A549 (cell line): ENCODE results near the gene IL23A. TPM values are rescaled to one million over a fixed set of nuclear protein-coding genes. Genes with fewer than 3 reads are reported as not detected.

Experiments used
- polyA plus RNA-seq, 4 experiments: library from polyadenylated mRNA; depleted of rRNA in 3 of 4; stranded (reverse); fragments of >200 nt; fragmentation: RNase III in 1 of 4; extraction: RNeasy Plus Mini Kit Qiagen cat#74134 plus additional on column Dnase treatment in 1 of 4; gene quantifications; 2 replicates in 3 of 4; 3 replicates in 1 of 4; pipeline ENCODE4 v1.2.3, GENCODE V29; 2011 to 2017
- small RNA-seq, 6 experiments: library from RNA; depleted of rRNA; stranded (forward); fragments of <200 nt; gene quantifications; one replicate each; pipeline ENCODE3, GENCODE V24; 2012

The IL23A gene
- polyA plus RNA-seq, 2 of the 4 experiments (the other 2 are of a cell fraction): 0.21 to 0.31 TPM

Small RNAs within 50 kb of the gene (small RNA-seq; reads per million reads assigned to genes)
- gene RNU7-40P: 0 to 0.52 (median 0.17) reads per million in 6 experiments

Other genes starting within 250 kb of the IL23A start
- 452 and 717 TPM in 2 replicates for gene PA2G4, start 234.3 kb upstream of the IL23A start, polyA plus RNA-seq (2011; rRNA removed)
- 405 to 477 TPM (median 415 TPM) in 3 replicates for gene PA2G4, start 234.3 kb upstream of the IL23A start, polyA plus RNA-seq (2017; fragmentation: RNase III; extraction: RNeasy Plus Mini Kit Qiagen cat#74134 plus additional on column Dnase treatment)
- gene RPL41, start 222.3 kb upstream of the IL23A start, polyA plus RNA-seq (2011; rRNA removed): 9,351 and 11,089 TPM in 2 replicates
- 8,804 to 9,815 TPM (median 8,860 TPM) in 3 replicates for gene RPL41, start 222.3 kb upstream of the IL23A start, polyA plus RNA-seq (2017; fragmentation: RNase III; extraction: RNeasy Plus Mini Kit Qiagen cat#74134 plus additional on column Dnase treatment)
- gene ZC3H10, start 220.6 kb upstream of the IL23A start, polyA plus RNA-seq (2011; rRNA removed): 2.1 and 2.7 TPM in 2 replicates
- 2.3 to 3.2 TPM (median 2.7 TPM) in 3 replicates for gene ZC3H10, start 220.6 kb upstream of the IL23A start, polyA plus RNA-seq (2017; fragmentation: RNase III; extraction: RNeasy Plus Mini Kit Qiagen cat#74134 plus additional on column Dnase treatment)
- 72.4 and 91.6 TPM in 2 replicates for gene ESYT1, start 210.6 kb upstream of the IL23A start, polyA plus RNA-seq (2011; rRNA removed)
- 51.4 to 54.2 TPM (median 51.6 TPM) in 3 replicates for gene ESYT1, start 210.6 kb upstream of the IL23A start, polyA plus RNA-seq (2017; fragmentation: RNase III; extraction: RNeasy Plus Mini Kit Qiagen cat#74134 plus additional on column Dnase treatment)
- gene MYL6B, start 186.3 kb upstream of the IL23A start, polyA plus RNA-seq (2011; rRNA removed): 48.2 and 67.0 TPM in 2 replicates
- gene MYL6B, start 186.3 kb upstream of the IL23A start, polyA plus RNA-seq (2017; fragmentation: RNase III; extraction: RNeasy Plus Mini Kit Qiagen cat#74134 plus additional on column Dnase treatment): 68.6 to 92.7 TPM (median 83.9 TPM) in 3 replicates
- 2,280 and 2,307 TPM in 2 replicates for gene MYL6, start 180.5 kb upstream of the IL23A start, polyA plus RNA-seq (2011; rRNA removed)
- gene MYL6, start 180.5 kb upstream of the IL23A start, polyA plus RNA-seq (2017; fragmentation: RNase III; extraction: RNeasy Plus Mini Kit Qiagen cat#74134 plus additional on column Dnase treatment): 3,268 to 3,485 TPM (median 3,270 TPM) in 3 replicates
- gene SMARCC2, start 149.4 kb upstream of the IL23A start, polyA plus RNA-seq (2011; rRNA removed): 83.9 and 109 TPM in 2 replicates
- 48.9 to 57.1 TPM (median 51.9 TPM) in 3 replicates for gene SMARCC2, start 149.4 kb upstream of the IL23A start, polyA plus RNA-seq (2017; fragmentation: RNase III; extraction: RNeasy Plus Mini Kit Qiagen cat#74134 plus additional on column Dnase treatment)
- 47.8 and 65.1 TPM in 2 replicates for gene RNF41, start 117.0 kb upstream of the IL23A start, polyA plus RNA-seq (2011; rRNA removed)
- 20.2 to 21.7 TPM (median 20.7 TPM) in 3 replicates for gene RNF41, start 117.0 kb upstream of the IL23A start, polyA plus RNA-seq (2017; fragmentation: RNase III; extraction: RNeasy Plus Mini Kit Qiagen cat#74134 plus additional on column Dnase treatment)
- 86.1 and 86.7 TPM in 2 replicates for gene NABP2, start 114.5 kb upstream of the IL23A start, polyA plus RNA-seq (2011; rRNA removed)
- 64.1 to 69.6 TPM (median 65.2 TPM) in 3 replicates for gene NABP2, start 114.5 kb upstream of the IL23A start, polyA plus RNA-seq (2017; fragmentation: RNase III; extraction: RNeasy Plus Mini Kit Qiagen cat#74134 plus additional on column Dnase treatment)
- 0.42 TPM in 1 of 2 replicates, not detected in the other for gene SLC39A5, start 108.8 kb upstream of the IL23A start, polyA plus RNA-seq (2011; rRNA removed)
- 0.09 to 0.23 TPM in 2 of 3 replicates, not detected in the other for gene SLC39A5, start 108.8 kb upstream of the IL23A start, polyA plus RNA-seq (2017; fragmentation: RNase III; extraction: RNeasy Plus Mini Kit Qiagen cat#74134 plus additional on column Dnase treatment)
- 26.1 and 35.1 TPM in 2 replicates for gene ANKRD52, start 80.5 kb upstream of the IL23A start, polyA plus RNA-seq (2011; rRNA removed)
- gene ANKRD52, start 80.5 kb upstream of the IL23A start, polyA plus RNA-seq (2017; fragmentation: RNase III; extraction: RNeasy Plus Mini Kit Qiagen cat#74134 plus additional on column Dnase treatment): 47.4 to 48.7 TPM (median 48.0 TPM) in 3 replicates
- 40.9 and 41.2 TPM in 2 replicates for gene COQ10A, start 71.9 kb upstream of the IL23A start, polyA plus RNA-seq (2011; rRNA removed)
- 20.7 to 23.5 TPM (median 23.2 TPM) in 3 replicates for gene COQ10A, start 71.9 kb upstream of the IL23A start, polyA plus RNA-seq (2017; fragmentation: RNase III; extraction: RNeasy Plus Mini Kit Qiagen cat#74134 plus additional on column Dnase treatment)
- gene CS, start 38.6 kb upstream of the IL23A start, polyA plus RNA-seq (2011; rRNA removed): 223 and 263 TPM in 2 replicates
- 143 to 151 TPM (median 146 TPM) in 3 replicates for gene CS, start 38.6 kb upstream of the IL23A start, polyA plus RNA-seq (2017; fragmentation: RNase III; extraction: RNeasy Plus Mini Kit Qiagen cat#74134 plus additional on column Dnase treatment)
- gene CNPY2, start 22.9 kb upstream of the IL23A start, polyA plus RNA-seq (2011; rRNA removed): 218 and 257 TPM in 2 replicates
- gene CNPY2, start 22.9 kb upstream of the IL23A start, polyA plus RNA-seq (2017; fragmentation: RNase III; extraction: RNeasy Plus Mini Kit Qiagen cat#74134 plus additional on column Dnase treatment): 150 to 158 TPM (median 155 TPM) in 3 replicates
- gene PAN2, start 4.9 kb upstream of the IL23A start, polyA plus RNA-seq (2011; rRNA removed): 66.8 and 89.4 TPM in 2 replicates
- gene PAN2, start 4.9 kb upstream of the IL23A start, polyA plus RNA-seq (2017; fragmentation: RNase III; extraction: RNeasy Plus Mini Kit Qiagen cat#74134 plus additional on column Dnase treatment): 24.0 to 30.0 TPM (median 29.6 TPM) in 3 replicates
- 29.5 and 40.1 TPM in 2 replicates for gene STAT2, start 21.2 kb downstream of the IL23A start, polyA plus RNA-seq (2011; rRNA removed)
- gene STAT2, start 21.2 kb downstream of the IL23A start, polyA plus RNA-seq (2017; fragmentation: RNase III; extraction: RNeasy Plus Mini Kit Qiagen cat#74134 plus additional on column Dnase treatment): 16.5 to 23.9 TPM (median 22.2 TPM) in 3 replicates
- gene APOF, start 24.0 kb downstream of the IL23A start, polyA plus RNA-seq (2011; rRNA removed): not detected in 2 replicates
- not detected in 3 replicates for gene APOF, start 24.0 kb downstream of the IL23A start, polyA plus RNA-seq (2017; fragmentation: RNase III; extraction: RNeasy Plus Mini Kit Qiagen cat#74134 plus additional on column Dnase treatment)
- 17.6 and 34.3 TPM in 2 replicates for gene TIMELESS, start 110.5 kb downstream of the IL23A start, polyA plus RNA-seq (2011; rRNA removed)
- gene TIMELESS, start 110.5 kb downstream of the IL23A start, polyA plus RNA-seq (2017; fragmentation: RNase III; extraction: RNeasy Plus Mini Kit Qiagen cat#74134 plus additional on column Dnase treatment): 51.4 to 60.1 TPM (median 57.4 TPM) in 3 replicates
- gene MIP, start 115.8 kb downstream of the IL23A start, polyA plus RNA-seq (2011; rRNA removed): 0.03 TPM in 1 of 2 replicates, not detected in the other
- gene MIP, start 115.8 kb downstream of the IL23A start, polyA plus RNA-seq (2017; fragmentation: RNase III; extraction: RNeasy Plus Mini Kit Qiagen cat#74134 plus additional on column Dnase treatment): not detected in 3 replicates
- 3.5 and 3.8 TPM in 2 replicates for gene SPRYD4, start 129.7 kb downstream of the IL23A start, polyA plus RNA-seq (2011; rRNA removed)
- 2.1 to 2.2 TPM (median 2.1 TPM) in 3 replicates for gene SPRYD4, start 129.7 kb downstream of the IL23A start, polyA plus RNA-seq (2017; fragmentation: RNase III; extraction: RNeasy Plus Mini Kit Qiagen cat#74134 plus additional on column Dnase treatment)
- gene GLS2, start 149.3 kb downstream of the IL23A start, polyA plus RNA-seq (2011; rRNA removed): 0.36 and 0.61 TPM in 2 replicates
- gene GLS2, start 149.3 kb downstream of the IL23A start, polyA plus RNA-seq (2017; fragmentation: RNase III; extraction: RNeasy Plus Mini Kit Qiagen cat#74134 plus additional on column Dnase treatment): 0.07 to 0.44 TPM (median 0.18 TPM) in 3 replicates
- gene RBMS2, start 182.9 kb downstream of the IL23A start, polyA plus RNA-seq (2011; rRNA removed): 46.4 and 61.6 TPM in 2 replicates
- 13.3 to 16.5 TPM (median 15.1 TPM) in 3 replicates for gene RBMS2, start 182.9 kb downstream of the IL23A start, polyA plus RNA-seq (2017; fragmentation: RNase III; extraction: RNeasy Plus Mini Kit Qiagen cat#74134 plus additional on column Dnase treatment)